NCI-H2227 treated with DMSO at 0.1 percent for 48 hours (cell line): ENCODE measurements around the gene PMAIP1.
"Not testable (repeated sequence)": the region's sequence is repeated elsewhere in the genome, so short reads cannot be mapped to it uniquely, and the experiment has no call there.

Source experiments
- DNase-seq: peaks from one replicate; lab custom pipeline; 2025; lab: John Stamatoyannopoulos, UW

The PMAIP1 gene

GRCh38 chr18:59899298-59900221 is at the start of gene PMAIP1:
PMAIP1 (plus strand) TSS chr18:59899996; CDS start chr18:59900178, 182 bp downstream.
- peak; percentile 93 for DNase-seq

GRCh38 chr18:59851784-59852399 is 47.9 kb upstream of the PMAIP1 start:
- no peak for DNase-seq

DNA sequence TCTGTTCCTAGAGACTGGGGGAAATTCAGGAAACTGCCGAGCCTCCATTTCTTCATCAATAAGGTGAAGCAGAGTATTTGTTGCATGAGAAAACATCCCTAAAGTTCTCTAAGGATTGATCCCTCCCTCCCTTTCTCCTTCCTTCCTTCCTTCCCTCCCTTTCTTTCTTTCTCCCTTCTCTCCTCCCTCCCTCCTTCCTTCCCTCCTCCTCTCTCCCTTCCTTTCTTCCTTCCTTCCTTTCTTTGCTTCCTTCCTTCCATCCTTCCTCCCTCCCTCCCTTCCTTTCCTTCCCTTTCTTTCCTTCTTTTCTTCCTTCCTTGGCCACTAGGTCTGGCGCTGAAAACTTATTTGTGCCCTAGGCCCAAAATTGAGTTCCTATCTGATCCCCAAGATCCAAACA is 47.2 kb upstream of the PMAIP1 start:
- no peak for DNase-seq

DNA sequence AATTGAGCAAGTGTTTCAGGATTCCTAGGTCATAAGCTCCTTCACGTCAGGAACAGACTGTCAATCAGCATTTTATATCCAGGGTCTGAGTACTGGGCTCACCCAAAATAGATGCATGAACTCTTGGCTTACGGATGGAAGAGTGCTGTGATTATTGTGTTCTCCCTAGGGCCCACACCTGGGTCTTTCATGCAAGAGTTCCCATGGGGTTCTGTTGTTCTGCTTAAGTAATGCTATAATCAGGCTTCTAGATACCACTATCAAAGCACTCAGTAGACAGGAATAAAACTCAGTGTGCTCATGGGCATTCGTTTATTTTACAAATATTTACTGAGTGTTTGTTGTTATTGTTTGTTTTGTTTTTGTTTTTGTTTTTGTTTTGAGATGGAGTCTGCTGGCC is 46.4 kb upstream of the PMAIP1 start:
- DNase-seq: no peak

GRCh38 chr18:59853988-59854387 is 45.8 kb upstream of the PMAIP1 start:
- not testable (repeated sequence) for DNase-seq

DNA sequence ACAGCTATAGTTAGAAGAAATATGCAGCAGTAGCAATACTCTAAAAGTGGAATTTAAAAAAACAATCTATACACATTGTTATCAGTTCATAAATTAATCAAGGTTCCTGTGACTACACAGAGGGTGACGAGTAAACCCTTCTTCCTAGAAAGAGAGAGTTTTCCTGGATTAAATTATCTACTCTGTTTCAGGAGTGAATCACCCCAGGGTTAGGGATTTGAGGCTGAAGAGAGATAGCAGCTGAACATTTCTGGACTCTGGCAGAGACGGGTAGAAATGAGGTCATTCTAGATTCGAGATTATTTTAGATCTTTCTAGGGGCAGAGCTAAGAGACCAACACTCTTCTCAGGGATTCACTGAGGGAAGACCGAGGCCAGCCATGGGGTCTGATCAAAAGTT is 38.8 kb upstream of the PMAIP1 start:
- DNase-seq: no peak

- DNase-seq: no peak
Measured at GRCh38 chr18:59861963-59862819, 37.6 kb upstream of the PMAIP1 start.

DNA sequence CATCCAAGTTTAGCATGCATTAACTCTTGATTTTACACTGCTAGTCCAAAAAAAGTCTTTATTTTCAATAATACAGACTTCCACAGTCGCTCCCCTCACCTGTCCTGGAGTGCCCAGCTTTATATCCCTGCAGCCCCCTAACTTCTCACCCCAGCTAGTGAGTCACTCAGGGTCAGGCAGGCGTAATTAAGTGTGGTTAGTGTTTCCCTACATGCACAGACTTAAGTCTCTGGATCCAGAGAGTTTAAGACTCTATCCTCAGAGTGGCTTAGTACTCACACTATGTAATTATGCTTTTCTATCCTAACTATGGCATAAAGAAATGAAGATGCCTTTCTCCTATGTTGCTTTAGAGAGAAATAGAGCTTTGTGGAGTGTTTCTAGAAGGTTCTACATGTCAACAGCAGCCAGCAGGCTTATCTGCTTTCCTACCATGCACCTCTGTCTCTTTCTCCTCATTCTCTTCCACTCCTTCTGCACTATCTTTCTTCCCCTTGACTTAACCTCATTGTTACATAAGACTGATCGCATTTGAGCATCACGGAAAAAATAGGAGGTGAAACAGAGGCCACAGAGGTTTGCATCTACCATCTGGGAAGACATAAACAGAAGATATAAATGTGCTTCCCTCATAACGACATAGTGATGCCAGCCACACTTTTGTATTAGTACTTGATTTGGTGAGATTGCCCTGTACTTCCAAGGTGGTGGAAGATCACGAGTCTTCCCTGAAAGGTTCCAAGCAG is 34.4 kb upstream of the PMAIP1 start:
- DNase-seq: no peak

- no peak for DNase-seq
Measured at GRCh38 chr18:59866551-59867269, 33.1 kb upstream of the PMAIP1 start.

DNA sequence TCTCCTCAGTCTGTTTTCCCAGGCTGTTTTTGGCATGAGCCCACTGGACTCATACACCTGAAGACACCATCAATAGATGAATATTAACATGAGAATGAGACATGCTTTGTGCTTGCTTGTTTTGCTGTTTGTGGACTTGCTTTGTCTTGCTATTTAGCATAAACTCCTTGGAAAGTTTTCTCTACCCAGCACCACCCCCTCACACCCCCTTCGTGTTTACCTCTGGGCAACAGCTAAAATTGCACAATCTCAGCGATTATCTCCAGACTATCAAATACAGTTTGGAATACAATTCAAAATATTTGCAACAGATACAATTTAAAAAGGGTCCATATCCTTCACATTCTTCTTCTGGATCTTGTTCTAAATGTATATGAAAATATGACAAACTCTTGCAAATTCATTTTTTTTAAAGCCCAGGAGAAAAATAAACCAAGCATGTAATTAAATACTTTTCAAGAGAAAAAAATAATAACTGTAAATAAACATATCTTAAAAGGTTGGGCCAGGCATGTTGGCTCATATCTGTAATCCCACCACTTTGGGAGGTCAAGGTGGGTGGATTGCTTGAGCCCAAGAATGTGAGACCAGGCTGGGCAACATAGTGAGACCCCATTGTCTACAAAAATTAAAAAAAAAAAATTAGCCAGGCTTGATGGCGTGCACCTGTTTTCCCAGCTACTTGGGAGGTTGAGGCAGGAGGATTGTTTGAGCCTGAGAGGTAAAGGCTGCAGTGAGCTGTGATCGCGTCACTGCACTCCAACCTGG is 32.3 kb upstream of the PMAIP1 start:
- DNase-seq: no peak

- DNase-seq: no peak
Measured at GRCh38 chr18:59870623-59871130, 29.1 kb upstream of the PMAIP1 start.

GRCh38 chr18:59871711-59872362 is 28.0 kb upstream of the PMAIP1 start:
- no peak for DNase-seq

- DNase-seq: no peak
Measured at GRCh38 chr18:59873641-59874040, 26.2 kb upstream of the PMAIP1 start.

DNA sequence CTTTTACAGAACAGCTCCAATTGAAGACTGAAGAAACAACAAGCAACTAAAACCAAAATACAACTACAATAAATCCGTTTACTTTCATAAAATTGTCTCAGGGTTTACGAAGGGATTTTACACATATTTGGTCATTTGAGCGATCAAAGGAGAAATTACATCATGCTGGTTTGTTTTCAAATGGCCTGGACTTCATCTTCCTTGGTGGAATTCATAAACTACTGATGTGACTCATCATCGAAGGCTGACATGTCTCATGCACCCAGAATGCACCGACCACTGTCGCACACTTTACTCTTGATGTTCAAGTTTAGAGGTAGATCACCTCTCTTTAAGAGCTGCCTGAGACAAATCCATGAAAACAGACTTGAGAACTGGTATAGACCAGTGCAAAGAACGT is 25.6 kb upstream of the PMAIP1 start:
- DNase-seq: no peak

DNA sequence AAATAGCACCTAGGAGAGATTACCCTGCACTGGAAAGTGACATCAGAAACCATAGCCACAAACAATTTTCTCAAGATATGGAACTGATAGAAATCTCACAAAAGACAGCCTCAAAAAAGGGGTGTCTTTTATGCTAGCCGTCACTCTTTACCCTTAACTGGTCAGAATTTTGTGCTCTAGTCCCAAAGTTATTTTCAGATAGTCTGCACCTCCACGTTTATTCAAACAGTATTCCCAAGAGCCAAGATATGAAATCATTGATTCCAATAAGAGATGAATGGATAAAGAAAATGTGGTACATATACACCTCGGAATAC is 23.5 kb upstream of the PMAIP1 start:
- DNase-seq: no peak

DNA sequence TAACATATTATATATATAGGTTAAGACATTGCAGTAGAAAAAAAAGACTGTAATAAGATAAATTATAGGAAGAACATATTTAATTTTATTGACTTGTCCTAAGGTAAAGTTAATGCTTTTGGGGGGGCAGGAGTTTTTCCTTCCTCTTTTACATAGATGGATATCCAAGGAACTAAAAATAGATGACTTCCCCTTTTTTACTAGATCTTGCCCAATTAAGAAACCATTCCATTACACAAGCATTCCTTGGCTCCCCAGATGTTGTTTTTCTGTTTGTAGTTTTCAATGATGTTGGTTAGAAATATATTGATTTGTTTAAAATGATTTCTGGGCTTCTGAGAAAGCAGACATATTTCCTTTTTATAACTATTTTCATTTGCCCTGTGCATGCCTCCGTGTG is 22.4 kb upstream of the PMAIP1 start:
- DNase-seq: no peak

- DNase-seq: no peak
Measured at GRCh38 chr18:59878644-59879043, 21.2 kb upstream of the PMAIP1 start.

GRCh38 chr18:59881728-59882656 is 17.8 kb upstream of the PMAIP1 start:
- DNase-seq: peak; percentile 13

DNA sequence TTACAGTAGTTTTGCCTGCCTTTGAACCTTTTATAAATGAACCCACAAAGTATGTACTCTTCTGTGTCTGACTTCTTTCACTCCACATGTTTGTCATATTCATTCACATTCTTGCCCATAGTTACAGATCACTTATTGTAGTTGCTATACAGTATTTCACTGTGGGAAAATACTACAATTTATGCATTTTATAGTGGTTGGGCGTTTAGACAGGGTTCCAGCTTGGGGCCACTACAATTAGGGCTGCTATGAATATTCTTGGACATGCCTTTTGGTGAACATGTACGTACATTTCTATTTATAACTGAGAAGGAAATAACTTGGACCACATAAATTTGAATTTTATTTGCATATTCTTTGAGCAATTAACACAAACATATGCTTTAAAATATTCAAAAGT is 15.4 kb upstream of the PMAIP1 start:
- no peak for DNase-seq
